Measurements from ENCODE around the gene DCAF7. TPM values are rescaled to one million over a fixed set of nuclear protein-coding genes. Genes with fewer than 3 reads are reported as not detected.

The DCAF7 gene
- total RNA-seq, 1 experiment from 2014 or later = 60.4 TPM

- ATAC-seq (no peak), DNase-seq (ENCODE audit: low read depth, low spot score) (no peak)
- no peak for TF ChIP-seq TCF7L2 (IDR thresholded peaks at IDR 0.05; ENCODE audit: low read depth, low read length)
- TF ChIP-seq SIN3A (IDR thresholded peaks at IDR 0.05; ENCODE audit: borderline replicate concordance, insufficient read depth, low read depth, low read length) = no peak
- TF ChIP-seq, protein P1, sequence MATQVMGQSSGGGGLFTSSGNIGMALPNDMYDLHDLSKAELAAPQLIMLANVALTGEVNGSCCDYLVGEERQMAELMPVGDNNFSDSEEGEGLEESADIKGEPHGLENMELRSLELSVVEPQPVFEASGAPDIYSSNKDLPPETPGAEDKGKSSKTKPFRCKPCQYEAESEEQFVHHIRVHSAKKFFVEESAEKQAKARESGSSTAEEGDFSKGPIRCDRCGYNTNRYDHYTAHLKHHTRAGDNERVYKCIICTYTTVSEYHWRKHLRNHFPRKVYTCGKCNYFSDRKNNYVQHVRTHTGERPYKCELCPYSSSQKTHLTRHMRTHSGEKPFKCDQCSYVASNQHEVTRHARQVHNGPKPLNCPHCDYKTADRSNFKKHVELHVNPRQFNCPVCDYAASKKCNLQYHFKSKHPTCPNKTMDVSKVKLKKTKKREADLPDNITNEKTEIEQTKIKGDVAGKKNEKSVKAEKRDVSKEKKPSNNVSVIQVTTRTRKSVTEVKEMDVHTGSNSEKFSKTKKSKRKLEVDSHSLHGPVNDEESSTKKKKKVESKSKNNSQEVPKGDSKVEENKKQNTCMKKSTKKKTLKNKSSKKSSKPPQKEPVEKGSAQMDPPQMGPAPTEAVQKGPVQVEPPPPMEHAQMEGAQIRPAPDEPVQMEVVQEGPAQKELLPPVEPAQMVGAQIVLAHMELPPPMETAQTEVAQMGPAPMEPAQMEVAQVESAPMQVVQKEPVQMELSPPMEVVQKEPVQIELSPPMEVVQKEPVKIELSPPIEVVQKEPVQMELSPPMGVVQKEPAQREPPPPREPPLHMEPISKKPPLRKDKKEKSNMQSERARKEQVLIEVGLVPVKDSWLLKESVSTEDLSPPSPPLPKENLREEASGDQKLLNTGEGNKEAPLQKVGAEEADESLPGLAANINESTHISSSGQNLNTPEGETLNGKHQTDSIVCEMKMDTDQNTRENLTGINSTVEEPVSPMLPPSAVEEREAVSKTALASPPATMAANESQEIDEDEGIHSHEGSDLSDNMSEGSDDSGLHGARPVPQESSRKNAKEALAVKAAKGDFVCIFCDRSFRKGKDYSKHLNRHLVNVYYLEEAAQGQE (IDR thresholded peaks at IDR 0.05; ENCODE audit: insufficient read depth in 1 of 2, low read depth in 2 of 2, low read length in 1 of 2) = no peak
- TF ChIP-seq, protein P2, sequence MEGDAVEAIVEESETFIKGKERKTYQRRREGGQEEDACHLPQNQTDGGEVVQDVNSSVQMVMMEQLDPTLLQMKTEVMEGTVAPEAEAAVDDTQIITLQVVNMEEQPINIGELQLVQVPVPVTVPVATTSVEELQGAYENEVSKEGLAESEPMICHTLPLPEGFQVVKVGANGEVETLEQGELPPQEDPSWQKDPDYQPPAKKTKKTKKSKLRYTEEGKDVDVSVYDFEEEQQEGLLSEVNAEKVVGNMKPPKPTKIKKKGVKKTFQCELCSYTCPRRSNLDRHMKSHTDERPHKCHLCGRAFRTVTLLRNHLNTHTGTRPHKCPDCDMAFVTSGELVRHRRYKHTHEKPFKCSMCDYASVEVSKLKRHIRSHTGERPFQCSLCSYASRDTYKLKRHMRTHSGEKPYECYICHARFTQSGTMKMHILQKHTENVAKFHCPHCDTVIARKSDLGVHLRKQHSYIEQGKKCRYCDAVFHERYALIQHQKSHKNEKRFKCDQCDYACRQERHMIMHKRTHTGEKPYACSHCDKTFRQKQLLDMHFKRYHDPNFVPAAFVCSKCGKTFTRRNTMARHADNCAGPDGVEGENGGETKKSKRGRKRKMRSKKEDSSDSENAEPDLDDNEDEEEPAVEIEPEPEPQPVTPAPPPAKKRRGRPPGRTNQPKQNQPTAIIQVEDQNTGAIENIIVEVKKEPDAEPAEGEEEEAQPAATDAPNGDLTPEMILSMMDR (IDR thresholded peaks at IDR 0.05) = no peak
- no peak for TF ChIP-seq POLR2AphosphoS5 (IDR thresholded peaks at IDR 0.05; ENCODE audit: low read depth, low read length)
- POLR2A ChIA-PET = no interaction called here
- intact Hi-C loops (cut with micrococcal nuclease; ENCODE audit: unreplicated experiment) = no loop called here
- in situ Hi-C loops (cut with HindIII; ENCODE audit: low pct_unique_long_range_greater_than_20kb, low sequenced_read_pairs) = no loop called here
- Histone ChIP-seq H3K27ac (ENCODE audit: low read length) (no peak overlapping the region), H3K27me3 (ENCODE audit: control insufficient read depth, insufficient read depth, low read length) (no peaks in the 10 kb centered on the region), H3K4me1 (ENCODE audit: control insufficient read depth, insufficient read depth, low read length) (no peaks in the 10 kb centered on the region), H3K9me3 (ENCODE audit: control insufficient read depth, insufficient read depth, low read depth, low read length) (no peaks in the 10 kb centered on the region), H3K36me3 (ENCODE audit: control insufficient read depth, insufficient read depth, low read length) (peaks cover 4% of the 10 kb centered on the region; the same call in 1 of the 2 replicates), H3K4me3 (ENCODE audit: low read depth in 2 of 2, low read length in 2 of 2) (no peak overlapping the region)
- CTCF ChIA-PET = no interaction called here
- no TSS peak for BruUV-seq (replicated peaks)
Measured at GRCh38 chr17:63609816-63610573, 59.7 kb downstream of the DCAF7 start.

- no peaks in the 10 kb centered on the region for H3K9me3 ChIP-seq (ENCODE audit: control insufficient read depth, insufficient read depth, low read depth, low read length)
- ChIA-PET POLR2A (no interaction called here), CTCF (interaction anchor here (1.3 kb wide), 1 partner anchor 132 kb away, joined by 5 read pairs; no protein-coding TSS in a partner anchor)
Measured at GRCh38 chr17:63610854-63611253, 60.6 kb downstream of the DCAF7 start.

More at GRCh38 chr17:63610854-63611253, 60.6 kb downstream of the DCAF7 start:
- no TSS peak for BruUV-seq (replicated peaks)
- no peak overlapping the region for H3K27ac ChIP-seq (ENCODE audit: low read length)
- DNase-seq (ENCODE audit: low read depth, low spot score) (no peak), ATAC-seq (no peak)
- TF ChIP-seq TCF7L2 (IDR thresholded peaks at IDR 0.05; ENCODE audit: low read depth, low read length) (no peak), SIN3A (IDR thresholded peaks at IDR 0.05; ENCODE audit: borderline replicate concordance, insufficient read depth, low read depth, low read length) (no peak), POLR2AphosphoS5 (IDR thresholded peaks at IDR 0.05; ENCODE audit: low read depth, low read length) (no peak)
- TF ChIP-seq, protein P2 (IDR thresholded peaks at IDR 0.05) = no peak
- TF ChIP-seq, protein P1 (IDR thresholded peaks at IDR 0.05; ENCODE audit: insufficient read depth in 1 of 2, low read depth in 2 of 2, low read length in 1 of 2) = no peak
- intact Hi-C loops (cut with micrococcal nuclease; ENCODE audit: unreplicated experiment) (no loop called here), in situ Hi-C loops (cut with HindIII; ENCODE audit: low pct_unique_long_range_greater_than_20kb, low sequenced_read_pairs) (no loop called here)
- no peaks in the 10 kb centered on the region for H3K36me3 ChIP-seq (ENCODE audit: control insufficient read depth, insufficient read depth, low read length)
- no peak overlapping the region for H3K4me3 ChIP-seq (ENCODE audit: low read depth in 2 of 2, low read length in 2 of 2)
- H3K27me3 ChIP-seq (ENCODE audit: control insufficient read depth, insufficient read depth, low read length) = no peaks in the 10 kb centered on the region
- no peaks in the 10 kb centered on the region for H3K4me1 ChIP-seq (ENCODE audit: control insufficient read depth, insufficient read depth, low read length)
